Measurements from ENCODE around the gene DNAH9. TPM values are rescaled to one million over a fixed set of nuclear protein-coding genes. Genes with fewer than 3 reads are reported as not detected.

Gene DNAH9
- total RNA-seq, 1 donor from 2014 or later = 0.08 TPM

DNA sequence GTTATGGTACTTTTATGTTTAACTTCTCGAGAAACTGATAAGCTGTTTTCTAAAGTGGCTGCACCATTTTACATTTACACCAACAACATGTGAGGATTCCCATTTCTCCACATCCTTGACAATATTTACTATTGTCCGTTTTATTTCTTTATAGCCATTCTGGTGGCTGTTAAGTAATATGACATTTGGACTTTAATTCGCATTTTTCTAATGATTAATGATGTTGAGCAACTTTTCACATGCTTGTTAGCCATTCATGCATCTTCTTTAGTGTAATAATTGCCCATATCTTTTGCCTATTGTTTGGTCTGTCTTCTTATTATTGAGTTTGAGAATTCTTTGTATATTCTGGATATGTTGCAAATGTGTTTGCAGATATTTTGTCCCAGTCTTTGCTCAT, 114.2 kb downstream of the DNAH9 start:
- H3K4me3 ChIP-seq = no peak overlapping the region
- H3K27me3 ChIP-seq (ENCODE audit: low read depth) = peaks cover 4% of the 10 kb centered on the region
- TF ChIP-seq, protein P1, sequence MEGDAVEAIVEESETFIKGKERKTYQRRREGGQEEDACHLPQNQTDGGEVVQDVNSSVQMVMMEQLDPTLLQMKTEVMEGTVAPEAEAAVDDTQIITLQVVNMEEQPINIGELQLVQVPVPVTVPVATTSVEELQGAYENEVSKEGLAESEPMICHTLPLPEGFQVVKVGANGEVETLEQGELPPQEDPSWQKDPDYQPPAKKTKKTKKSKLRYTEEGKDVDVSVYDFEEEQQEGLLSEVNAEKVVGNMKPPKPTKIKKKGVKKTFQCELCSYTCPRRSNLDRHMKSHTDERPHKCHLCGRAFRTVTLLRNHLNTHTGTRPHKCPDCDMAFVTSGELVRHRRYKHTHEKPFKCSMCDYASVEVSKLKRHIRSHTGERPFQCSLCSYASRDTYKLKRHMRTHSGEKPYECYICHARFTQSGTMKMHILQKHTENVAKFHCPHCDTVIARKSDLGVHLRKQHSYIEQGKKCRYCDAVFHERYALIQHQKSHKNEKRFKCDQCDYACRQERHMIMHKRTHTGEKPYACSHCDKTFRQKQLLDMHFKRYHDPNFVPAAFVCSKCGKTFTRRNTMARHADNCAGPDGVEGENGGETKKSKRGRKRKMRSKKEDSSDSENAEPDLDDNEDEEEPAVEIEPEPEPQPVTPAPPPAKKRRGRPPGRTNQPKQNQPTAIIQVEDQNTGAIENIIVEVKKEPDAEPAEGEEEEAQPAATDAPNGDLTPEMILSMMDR (IDR thresholded peaks at IDR 0.05; ENCODE audit: borderline replicate concordance) = no peak
- intact Hi-C loops (cut with micrococcal nuclease) = no loop called here
- no peaks in the 10 kb centered on the region for H3K4me1 ChIP-seq
- no peaks in the 10 kb centered on the region for H3K36me3 ChIP-seq
- no peak for DNase-seq
- no peak overlapping the region for H3K27ac ChIP-seq (replicated peaks)
- H3K9me3 ChIP-seq (replicated peaks) = no peaks in the 10 kb centered on the region

DNA sequence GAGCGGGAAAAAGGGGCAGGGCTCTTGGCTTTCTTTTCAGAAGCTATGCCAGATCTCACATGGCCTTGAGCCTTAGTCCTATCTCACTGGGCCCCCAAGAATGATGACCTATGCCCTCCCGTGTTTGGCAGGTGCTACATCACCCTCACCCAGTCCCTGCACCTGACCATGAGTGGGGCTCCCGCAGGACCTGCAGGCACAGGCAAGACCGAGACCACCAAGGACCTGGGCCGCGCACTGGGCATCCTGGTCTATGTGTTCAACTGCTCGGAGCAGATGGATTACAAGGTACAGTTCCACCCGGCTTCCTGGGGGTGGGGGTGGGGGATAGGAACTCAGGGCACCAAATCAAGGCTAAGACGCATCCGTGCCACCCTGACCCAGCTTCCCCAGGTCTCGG, 120.9 kb downstream of the DNAH9 start:
- intact Hi-C loops (cut with micrococcal nuclease) = no loop called here

DNA sequence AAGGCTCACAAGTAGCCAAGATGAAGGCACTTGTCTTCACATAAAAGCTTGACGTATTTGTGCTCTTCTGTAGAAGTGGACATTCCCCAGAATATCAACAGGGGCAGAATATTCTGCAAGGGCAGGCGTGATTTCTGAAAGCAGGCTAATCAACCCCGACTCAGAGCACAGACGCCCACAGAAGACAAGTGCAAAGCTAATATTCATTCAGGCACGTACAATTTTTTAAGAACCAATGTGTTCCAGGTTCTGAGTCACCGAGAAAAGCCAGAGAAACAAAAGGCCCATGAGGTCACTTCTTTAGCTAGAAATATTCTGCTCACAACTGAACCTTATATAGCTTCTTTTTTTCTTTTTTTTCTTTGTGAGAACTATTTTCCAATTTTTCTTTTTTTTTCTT, 121.6 kb downstream of the DNAH9 start:
- Histone ChIP-seq H3K36me3 (no peaks in the 10 kb centered on the region), H3K4me3 (no peak overlapping the region), H3K27ac (replicated peaks) (no peak overlapping the region), H3K27me3 (ENCODE audit: low read depth) (peaks cover 2% of the 10 kb centered on the region), H3K4me1 (no peaks in the 10 kb centered on the region), H3K9me3 (replicated peaks) (no peaks in the 10 kb centered on the region)
- TF ChIP-seq, protein P1 (IDR thresholded peaks at IDR 0.05; ENCODE audit: borderline replicate concordance) = no peak
- DNase-seq = no peak
- intact Hi-C loops (cut with micrococcal nuclease) = no loop called here

More for the DNA sequence above, 120.9 kb downstream of the DNAH9 start:
- no peak for DNase-seq
- Histone ChIP-seq H3K9me3 (replicated peaks) (no peaks in the 10 kb centered on the region), H3K36me3 (no peaks in the 10 kb centered on the region), H3K27me3 (ENCODE audit: low read depth) (peaks cover 4% of the 10 kb centered on the region), H3K4me3 (no peak overlapping the region), H3K27ac (replicated peaks) (no peak overlapping the region), H3K4me1 (no peaks in the 10 kb centered on the region)
- TF ChIP-seq, protein P1 (IDR thresholded peaks at IDR 0.05; ENCODE audit: borderline replicate concordance) = no peak

GRCh38 chr17:11720816-11721215, 122.5 kb downstream of the DNAH9 start:
- Histone ChIP-seq H3K36me3 (no peaks in the 10 kb centered on the region), H3K9me3 (replicated peaks) (no peaks in the 10 kb centered on the region), H3K27me3 (ENCODE audit: low read depth) (no peaks in the 10 kb centered on the region), H3K27ac (replicated peaks) (no peak overlapping the region), H3K4me3 (no peak overlapping the region), H3K4me1 (no peaks in the 10 kb centered on the region)
- no peak for DNase-seq
- TF ChIP-seq, protein P1 (IDR thresholded peaks at IDR 0.05; ENCODE audit: borderline replicate concordance) = no peak
- intact Hi-C loops (cut with micrococcal nuclease) = no loop called here

DNA sequence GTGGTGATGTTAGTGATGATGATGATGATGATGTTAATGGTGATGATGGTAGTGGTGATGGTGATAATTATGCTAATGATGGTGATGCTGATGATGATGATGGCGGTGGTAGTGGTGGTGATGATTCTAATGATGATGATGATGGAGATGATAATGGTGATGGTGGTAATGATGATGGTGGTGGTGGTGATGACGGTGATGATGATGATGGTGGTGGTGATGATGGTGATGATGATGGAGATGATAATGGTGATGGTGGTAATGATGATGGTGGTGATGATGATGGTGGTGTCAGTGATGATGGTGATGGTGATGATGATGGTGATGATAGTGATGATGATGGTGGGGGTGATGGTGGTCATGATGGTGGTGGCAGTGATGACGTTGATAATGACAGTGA, 132.5 kb downstream of the DNAH9 start:
- Histone ChIP-seq H3K4me1 (no peaks in the 10 kb centered on the region), H3K27me3 (ENCODE audit: low read depth) (no peaks in the 10 kb centered on the region), H3K36me3 (no peaks in the 10 kb centered on the region), H3K27ac (replicated peaks) (no peak overlapping the region), H3K9me3 (replicated peaks) (no peaks in the 10 kb centered on the region), H3K4me3 (no peak overlapping the region)
- intact Hi-C loops (cut with micrococcal nuclease) = no loop called here
- TF ChIP-seq, protein P1 (IDR thresholded peaks at IDR 0.05; ENCODE audit: borderline replicate concordance) = no peak
- DNase-seq = no peak
